Activated CD4-positive, CD25-positive, alpha-beta regulatory T cell treated with anti-CD3 and anti-CD28 coated beads, Interleukin-2, amount 50 U/mL, for 72 hours (primary cell): ENCODE data around the gene ACTBL2.
"Not testable (repeated sequence)": the region's sequence is repeated elsewhere in the genome, so short reads cannot be mapped to it uniquely, and the experiment has no call there.

Experiments used
- DNase-seq: peaks from one replicate; pipeline ENCODE4 v3.0.0; 2021

ACTBL2 gene

DNA sequence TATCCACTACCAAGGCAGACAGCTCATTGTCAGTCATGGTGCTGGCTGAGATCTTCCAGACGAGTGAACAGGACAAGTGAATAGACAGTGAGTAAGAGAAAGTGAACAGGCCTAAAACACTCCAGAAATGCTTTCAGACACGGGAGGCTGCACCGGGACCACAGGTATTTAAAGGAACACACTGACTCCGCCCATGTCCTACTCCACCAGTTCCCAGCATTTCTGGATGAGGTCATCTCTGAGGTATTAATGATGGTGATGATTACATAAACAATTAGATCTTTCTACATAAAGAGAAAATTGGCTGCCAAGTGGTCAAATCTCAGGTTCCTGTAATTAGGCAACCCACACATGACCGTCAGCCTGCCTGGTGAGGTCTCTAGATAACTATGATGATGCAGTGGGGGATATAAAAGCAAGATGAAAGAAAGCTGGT lies at the start of gene ACTBL2:
TSS of gene ACTBL2 (minus strand) at position 141 of the 436 bp plus-strand sequence. CDS start at position 37, 104 bp downstream.
- no peak for DNase-seq

DNA sequence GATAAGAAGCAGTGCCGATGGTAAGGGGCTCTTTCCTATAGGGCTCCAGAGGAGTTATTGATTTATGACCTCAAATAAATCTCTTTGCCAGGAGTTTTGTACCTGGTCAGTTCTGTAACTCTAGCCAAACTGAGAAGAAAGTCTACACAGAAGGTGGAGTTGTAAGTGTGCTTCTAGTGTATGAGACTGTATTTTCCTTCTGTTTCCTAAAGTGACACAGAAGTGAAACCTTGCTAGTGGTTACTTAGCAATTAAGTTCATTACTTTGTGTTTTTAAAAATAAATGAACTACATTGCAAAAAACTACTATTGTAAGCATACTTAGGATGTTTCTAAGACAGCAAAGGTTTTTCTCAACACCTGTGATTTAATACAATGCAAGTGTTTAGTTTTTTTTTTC lies 48.7 kb upstream of the ACTBL2 start:
- DNase-seq, result no peak

DNA sequence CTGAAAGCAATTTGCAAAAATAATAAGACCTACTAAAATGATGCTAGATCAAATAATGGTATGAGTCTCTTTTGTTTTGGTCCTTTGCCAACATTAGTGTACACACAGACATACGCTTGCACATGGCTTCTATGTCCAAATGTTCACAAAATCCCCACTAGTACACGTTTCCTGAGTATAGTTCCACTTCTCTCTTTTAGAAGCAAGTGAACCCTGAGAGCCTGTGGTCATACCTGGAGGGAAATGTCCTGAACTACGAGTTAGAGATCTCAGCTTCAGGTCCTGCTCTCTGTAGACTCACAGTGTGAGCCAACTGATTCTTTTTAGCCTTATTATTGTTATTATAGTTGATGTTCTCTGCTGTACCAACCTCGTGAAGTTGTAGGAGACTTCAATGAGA lies 47.3 kb upstream of the ACTBL2 start:
- DNase-seq, result no peak

DNA sequence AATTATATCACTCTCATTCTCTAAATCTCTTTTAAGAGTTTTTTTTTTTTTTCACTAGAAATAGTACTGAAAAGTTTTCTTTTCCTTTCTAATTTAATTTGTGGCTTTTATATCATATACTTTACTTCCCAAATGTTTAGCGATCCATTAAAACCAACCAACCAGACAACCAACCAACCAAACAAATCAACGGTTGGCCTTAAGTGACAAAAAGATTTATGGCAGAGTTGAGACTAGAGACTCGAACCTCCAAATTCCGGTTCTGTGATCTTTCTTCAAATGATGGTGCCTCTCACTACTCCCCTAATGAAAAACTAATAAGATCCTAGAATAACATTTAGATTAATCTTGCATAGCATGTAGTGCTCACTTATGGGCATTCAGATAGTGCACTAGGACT lies 45.3 kb upstream of the ACTBL2 start:
- DNase-seq, result no peak

DNA sequence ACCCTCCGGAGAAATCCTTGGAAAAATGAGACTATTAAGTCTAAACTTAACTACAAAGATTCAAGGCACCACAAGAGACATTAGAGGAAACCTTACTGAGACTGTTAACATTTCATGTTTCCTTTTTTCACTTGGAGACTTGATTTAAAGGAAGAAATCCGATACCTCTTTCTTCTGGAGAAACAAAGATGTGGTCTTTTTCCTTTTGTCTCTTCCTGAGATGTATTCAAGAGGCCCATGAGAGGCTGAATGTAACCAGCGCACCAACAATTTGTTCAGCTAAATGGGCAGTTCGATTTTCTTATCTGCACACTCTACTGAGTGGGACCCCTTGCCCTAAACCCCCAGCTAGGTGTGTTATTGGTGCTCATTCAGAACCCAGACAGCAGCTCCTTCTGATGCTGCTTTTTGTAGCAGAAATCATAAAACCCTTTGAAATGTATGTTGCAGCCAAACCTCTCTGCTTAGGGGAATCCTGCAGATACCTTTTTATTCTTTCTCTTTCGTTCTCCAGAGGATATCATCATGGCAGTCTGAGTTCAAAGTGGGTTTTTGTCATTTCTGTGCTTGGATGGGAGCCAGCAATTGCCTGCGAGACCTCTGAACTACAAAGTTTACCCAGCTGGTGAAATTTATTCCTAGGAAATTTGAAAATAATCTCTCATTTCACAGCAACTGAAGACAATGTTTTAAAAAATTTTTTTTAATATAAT lies 41.9 kb upstream of the ACTBL2 start:
- DNase-seq, result no peak

DNA sequence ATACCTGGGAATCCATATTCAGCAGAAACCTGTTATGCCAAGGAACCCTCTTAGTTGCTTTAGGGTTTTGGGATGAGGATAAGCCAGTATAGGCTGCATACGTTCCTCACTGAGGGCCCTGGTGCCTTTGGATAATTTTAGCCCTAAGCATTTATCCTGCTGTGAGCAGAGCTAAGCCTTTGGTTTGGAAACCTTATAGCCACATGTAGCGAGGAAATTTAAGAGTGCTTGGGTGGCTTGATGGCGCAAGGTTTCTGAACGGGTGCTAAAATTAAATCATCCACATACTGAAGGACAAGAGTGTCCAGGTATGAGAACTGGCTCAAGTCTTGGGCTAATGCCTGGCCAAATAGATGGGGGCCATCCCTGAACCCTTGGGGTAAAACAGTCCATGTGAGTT lies 39.9 kb upstream of the ACTBL2 start:
- DNase-seq, result not testable (repeated sequence)

DNA sequence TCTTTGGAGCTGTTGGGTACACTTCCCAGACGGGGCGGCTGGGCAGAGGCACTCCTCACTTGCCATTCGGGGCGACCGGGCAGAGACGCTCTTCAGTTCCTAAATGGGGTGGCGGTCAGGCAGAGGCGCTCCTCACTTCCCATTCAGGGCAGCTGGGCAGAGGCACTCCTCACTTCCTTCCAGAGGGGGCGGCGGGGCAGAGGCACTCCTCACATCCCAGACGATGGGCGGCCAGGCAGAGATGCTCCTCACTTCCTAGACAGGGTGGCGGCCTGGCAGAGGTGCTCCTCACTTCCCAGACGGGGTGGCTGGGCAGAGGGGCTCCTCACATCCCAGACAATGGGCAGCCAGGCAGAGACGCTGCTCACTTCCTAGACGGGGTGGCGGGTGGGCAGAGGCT lies 35.8 kb upstream of the ACTBL2 start:
- DNase-seq, result not testable (repeated sequence)

DNA sequence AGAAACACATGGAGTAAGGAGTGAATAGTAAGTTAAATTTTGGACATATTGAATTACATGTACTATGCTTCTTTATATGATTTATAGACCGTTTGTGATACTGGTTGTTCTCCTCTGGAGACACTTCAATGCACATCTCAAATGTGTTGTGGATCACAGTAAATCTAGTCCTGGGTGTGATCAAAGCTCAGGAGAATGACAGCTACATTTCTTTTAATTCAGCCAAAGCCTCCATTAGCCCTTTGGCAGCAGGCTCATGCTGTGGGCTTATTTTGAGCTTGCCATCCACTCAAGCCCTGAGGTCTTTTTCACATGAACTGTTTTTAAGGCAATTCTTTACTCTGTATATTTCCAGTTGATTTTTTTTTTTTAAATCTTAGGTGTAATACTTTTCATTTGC lies 34.6 kb upstream of the ACTBL2 start:
- DNase-seq, result no peak

DNA sequence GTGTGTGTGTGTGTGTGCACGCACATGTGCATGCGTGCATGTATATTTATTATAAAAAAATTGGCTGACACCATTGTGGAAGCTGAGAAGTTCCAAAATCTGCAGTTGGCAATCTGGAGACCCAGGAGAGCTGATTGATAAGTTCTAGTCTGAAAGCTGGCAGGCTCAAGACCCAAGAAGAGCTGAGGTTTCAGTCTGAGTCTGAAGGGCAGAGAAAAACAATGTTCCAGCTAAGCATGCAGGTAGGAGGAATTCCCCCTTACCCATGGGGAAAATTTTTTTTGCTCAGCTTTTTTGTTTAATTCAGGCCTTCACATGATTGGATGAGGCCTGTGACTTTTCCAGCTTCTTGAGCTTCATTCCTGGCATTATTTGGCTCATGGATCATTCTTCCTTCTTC lies 31.2 kb upstream of the ACTBL2 start:
- DNase-seq, result no peak

DNA sequence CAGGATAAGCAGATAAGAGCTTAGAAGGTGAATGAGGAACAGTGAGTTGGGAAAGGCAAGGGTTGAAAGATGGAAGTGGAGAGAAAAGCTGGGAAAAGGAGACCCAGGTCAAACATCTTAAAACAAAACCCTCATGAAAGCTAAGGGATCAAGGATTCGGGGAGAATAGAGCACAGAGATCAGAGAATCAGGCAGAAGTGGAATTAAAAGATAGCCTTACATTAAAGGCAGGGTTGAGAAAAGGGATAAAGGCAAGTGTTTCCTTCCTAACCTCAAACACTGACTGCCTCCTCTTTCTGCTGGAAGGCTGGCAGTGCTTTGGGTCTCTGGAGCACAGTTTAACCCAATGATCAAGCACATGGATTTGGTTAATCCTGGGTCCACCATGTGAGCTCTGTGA lies 28.7 kb upstream of the ACTBL2 start:
- DNase-seq, result no peak

DNA sequence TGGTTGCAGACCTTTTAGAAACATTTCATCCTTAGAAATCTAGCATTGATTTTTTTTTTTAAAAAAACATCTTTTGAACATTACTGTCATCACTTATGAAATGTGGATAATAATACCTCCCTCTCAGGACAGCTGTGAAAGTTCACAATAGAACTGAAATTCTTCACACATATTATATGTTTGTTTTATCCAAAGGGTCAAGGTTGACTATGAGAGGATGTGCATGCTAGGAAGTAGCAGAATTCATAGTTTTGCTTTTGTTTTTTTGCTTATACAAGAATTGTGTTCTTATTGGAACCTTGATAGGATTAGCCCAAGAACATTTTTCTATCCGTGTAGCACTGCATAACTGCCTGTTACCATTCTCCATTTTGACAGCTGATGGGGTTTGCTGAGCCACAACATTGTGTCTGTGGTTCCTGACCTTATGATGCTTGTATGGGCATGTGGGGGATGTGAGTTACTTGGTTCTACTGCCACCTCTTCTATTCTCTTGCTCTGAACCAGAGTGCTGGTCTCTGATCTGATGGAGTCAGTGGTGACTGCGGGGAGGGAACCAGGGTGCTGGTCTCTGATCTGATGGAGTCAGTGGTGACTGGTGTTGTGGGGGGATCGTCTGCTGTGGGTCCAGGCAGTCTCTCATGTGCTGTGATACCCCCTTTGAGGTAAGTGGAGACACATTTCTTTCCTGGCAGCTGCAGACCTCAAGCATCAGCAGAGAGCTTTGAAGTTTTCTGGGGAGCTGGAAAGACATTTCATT lies 27.1 kb upstream of the ACTBL2 start:
- DNase-seq, result no peak

DNA sequence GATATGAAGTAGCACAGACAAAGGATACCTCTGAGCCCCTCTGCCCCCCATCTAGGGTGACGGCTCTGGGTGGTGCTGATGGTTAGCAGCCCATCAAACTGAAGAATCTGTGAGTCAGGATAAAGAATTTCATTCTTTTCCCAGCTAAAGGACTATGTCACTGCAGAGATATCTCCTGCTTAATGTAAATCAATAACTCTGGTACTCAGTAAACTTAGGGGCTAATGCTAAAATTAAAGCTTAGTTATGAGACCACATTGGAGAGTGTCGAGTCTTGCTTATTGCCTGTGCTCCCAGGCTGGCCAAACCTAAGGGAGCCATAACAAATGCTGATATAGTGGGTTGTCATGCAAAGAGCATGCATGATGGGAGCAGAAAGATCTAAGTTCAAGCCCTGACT lies 25.6 kb upstream of the ACTBL2 start:
- DNase-seq, result no peak

DNA sequence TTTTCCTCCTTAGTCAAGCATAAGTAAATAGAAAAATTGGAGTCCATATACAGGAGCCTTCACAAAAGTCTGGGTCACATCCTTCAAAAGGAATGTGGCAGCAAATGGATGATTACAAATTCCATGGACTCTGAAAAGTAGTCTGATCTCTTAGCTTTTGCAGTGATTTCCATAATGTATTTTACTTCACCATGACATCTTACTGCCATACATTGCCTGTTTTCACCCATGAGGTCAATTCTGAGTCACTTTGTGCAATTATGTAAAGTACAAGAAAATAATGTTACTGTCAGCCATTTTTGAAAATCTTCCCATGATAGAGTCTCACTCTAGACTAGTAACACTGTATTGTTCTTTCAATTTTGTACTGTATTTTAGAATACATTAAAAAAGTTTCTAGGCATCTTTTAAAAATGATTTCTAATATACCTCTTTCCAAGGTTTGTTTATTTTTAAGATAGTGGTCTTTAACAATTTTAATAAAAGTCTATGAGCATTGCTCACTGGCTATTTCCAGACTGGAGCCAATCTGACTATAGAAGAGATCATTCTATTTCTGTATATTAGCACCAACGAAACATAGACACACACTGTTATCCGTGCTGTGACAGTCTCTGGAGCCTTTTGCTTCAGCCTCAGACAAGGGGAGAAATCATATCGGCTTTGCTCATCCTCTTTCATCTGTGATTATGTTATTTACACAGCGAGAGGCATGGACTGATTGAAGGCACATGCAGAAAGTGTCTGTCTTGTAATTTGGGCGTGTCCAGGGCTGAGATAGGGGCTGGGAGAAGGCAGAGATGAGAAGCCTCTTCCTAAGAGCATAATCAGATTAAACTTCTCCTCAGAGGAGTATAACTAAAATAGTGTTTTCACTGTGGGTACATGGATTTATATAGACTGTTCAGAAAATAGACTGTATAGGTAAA lies 22.9 kb upstream of the ACTBL2 start:
- DNase-seq, result no peak

DNA sequence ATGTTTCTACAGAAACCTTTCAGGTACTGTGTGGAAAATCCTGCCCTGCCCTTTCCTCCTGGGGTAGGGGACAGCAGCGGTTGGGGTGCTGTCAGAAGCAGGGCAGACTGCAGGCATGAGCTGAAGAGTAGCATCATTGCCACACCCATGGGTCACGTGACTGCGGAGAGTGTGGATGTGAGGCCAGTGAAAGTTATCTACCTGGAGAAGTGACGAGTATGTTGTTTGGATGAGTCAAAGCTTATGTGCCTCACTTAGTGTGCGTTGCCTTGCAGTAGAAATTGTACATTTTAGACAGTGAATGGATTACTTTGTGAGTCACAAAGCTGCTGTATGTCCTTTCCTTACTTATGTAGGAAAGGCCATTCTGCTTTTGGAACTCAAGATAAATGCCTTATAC lies 21.7 kb upstream of the ACTBL2 start:
- no peak for DNase-seq

DNA sequence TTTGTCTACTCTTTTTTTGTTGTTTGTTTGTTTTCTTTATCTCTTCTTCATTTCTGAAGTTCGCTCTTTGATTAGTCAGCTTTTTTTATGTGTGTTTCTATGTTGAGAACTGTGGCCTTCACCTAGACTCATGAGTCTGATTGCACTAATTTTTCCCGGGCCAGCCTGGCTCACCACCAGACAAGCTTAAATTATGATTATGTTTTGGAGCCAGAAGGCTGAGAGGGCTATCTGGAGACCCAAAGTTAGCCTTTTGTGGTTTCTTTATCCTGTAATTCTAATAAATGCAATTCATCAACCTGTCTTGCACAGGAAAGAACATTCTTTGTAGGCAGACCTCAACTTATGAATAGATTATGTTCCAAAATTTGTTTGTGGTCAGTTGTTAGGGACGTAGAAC lies 20.8 kb upstream of the ACTBL2 start:
- DNase-seq, result no peak

DNA sequence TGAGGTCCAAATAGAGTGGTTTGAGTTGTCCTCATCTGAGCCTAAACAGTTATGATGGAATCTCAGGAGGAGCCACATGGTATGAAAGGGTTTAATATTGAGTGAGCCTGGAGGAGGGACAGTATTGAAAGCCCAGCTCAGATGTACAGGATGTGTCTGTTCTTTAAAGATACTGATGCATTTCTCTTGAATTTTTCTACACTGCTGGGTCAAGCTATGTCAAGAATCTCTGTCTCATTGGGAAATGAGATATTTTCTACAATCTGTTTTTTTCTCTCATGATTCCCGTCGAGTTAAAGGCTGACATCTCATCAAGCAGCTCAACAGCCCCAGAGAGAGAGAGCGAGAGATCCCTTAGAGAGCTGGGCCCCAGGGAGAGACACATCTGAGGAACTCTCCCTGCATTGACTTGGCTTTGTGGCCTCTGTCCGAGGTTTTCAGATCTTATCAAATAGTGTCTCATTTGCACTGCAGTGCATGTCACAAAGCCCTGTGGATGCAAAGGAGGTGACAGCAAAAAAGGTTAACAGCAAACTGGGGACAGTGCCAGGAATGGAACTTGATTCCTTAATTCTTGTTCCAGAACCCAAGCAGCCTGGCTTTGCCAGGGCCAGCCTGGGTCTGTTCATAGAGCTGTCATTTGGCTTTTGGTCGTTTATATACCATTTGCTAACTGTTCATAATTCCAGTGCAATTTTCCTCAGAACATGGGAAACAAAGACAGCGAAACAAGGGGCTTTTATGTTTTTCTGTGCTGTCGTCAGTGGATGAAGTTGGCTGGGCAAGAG lies 19.0 kb upstream of the ACTBL2 start:
- no peak for DNase-seq

DNA sequence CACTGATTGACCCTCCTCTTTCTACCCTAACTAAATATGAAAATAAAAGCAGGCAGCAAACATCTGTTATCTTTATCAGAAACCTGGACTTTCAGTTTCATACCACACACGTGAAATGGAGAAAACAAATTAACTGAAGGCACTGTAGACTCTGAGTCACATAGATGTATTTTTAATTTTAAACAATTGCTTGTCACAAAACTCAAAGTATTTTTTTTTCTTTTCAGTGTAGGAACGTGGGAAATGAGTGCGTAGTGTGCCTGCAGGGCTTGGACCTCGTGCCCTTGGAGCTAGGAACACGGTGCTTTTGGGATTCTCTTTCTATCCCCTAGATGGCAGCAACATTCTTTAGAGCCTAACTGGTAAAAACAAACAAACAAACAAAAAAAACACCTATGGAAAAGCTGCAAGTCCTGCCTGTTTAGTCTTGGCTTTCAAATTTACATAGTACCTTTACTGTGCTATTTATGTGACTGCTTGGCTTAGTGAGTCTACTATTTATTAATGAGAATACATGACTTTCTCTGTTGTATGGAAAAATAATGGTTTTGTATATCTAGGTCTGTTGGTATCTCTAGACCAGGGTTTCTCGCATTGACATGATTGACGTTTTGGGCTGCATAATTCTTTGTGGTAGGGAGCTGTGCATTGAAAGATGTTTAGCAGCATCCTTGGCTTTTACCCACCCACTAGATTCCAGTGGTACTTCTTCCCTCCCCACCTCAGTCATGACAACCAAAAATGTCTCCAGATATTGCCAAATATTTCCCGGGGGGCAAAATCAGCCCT lies 16.8 kb upstream of the ACTBL2 start:
- no peak for DNase-seq

DNA sequence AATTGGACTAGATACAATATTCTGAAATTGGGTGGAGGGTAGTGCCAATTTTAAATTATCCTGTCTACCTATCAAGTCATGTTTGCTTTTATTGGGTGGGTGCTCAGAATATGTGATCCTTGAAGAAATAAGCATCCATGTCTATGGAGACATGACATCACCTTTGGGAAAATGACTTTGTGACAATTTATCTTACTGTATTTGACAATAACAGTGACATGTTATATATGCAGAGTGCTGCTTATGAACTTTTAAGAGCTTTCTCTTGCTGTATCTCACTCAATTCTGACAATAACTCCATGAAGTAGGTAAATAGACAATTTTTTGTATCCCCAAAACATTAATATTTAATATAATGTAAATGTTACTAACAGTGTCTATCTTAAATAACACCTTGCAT lies 15.1 kb upstream of the ACTBL2 start:
- DNase-seq, result no peak

DNA sequence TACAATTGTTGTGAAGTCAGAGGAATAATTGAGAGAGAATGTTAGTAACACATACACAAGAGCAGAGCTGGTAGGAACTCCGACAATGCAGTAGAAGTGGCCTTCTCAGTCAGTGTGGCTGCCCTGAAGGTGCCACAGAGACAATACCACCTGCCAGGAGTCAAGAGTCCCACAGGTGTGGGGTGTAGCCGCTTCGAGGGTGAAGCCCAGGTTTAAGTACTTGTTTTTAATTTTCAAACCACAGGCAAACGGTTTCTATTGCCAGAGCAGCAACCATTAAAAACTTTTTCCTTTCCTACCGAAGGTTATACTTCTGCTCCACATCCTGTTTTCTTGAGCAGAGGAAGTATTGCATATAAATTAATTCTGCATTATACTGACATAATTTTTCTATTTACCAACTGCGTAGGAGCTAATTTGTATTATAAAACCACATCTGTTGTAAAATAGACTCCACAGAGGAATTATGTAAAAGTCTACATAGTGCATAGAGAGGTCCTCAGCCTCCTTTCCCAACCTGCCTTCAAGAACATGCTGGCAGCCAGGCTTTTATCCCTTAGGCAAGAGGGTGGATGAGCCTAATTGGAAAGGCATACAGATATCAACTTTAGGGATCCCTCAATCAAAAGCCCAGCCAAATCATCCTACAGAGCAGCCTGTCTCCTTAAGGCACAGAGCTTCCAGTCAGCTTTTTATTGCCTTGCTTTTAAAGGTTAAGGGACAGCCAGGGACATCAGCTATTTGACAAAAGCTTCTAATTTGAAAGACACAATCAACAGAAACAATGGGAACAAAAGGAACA lies 12.9 kb upstream of the ACTBL2 start:
- no peak for DNase-seq
